Measurements from ENCODE around the gene EIF1AY.
"Not testable (repeated sequence)": the region's sequence is repeated elsewhere in the genome, so short reads cannot be mapped to it uniquely, and the experiment has no call there.

Gene EIF1AY

GRCh38 chrY:20575531-20576121 is at the start of gene EIF1AY:
EIF1AY (plus strand) TSS chrY:20575776; CDS start chrY:20575872, 96 bp downstream.
- Mint-ChIP-seq H3K27me3 (no peaks in the 10 kb centered on the region), H3K4me1 (peaks cover 44% of the 10 kb centered on the region), H3K4me3 (peak within 1 kb of the TSS; percentile 94), H3K27ac (ENCODE audit: low read depth) (peak within 1 kb of the TSS; percentile 100), H3K36me3 (ENCODE audit: insufficient read depth) (peaks cover 21% of the 10 kb centered on the region), H3K9me3 (no peaks in the 10 kb centered on the region)
- peak; percentile 91 for ATAC-seq (replicated peaks; ENCODE audit: extremely low read depth, poor library complexity, severe bottlenecking)
- peak; percentile 72 to 97 for DNase-seq (ENCODE audit: low spot score in 2 of 2)

- H3K27ac Mint-ChIP-seq (ENCODE audit: low read depth): no peak overlapping the region
- H3K27me3 Mint-ChIP-seq: no peaks in the 10 kb centered on the region
- H3K9me3 Mint-ChIP-seq: no peaks in the 10 kb centered on the region
- peaks cover 2% of the 10 kb centered on the region for H3K36me3 Mint-ChIP-seq (ENCODE audit: insufficient read depth)
- H3K4me3 Mint-ChIP-seq: no peak overlapping the region
- DNase-seq (ENCODE audit: low spot score in 2 of 2): no peak
- no peak for ATAC-seq (replicated peaks; ENCODE audit: extremely low read depth, poor library complexity, severe bottlenecking)
- H3K4me1 Mint-ChIP-seq: peaks cover 6% of the 10 kb centered on the region
These were observed 47.1 kb upstream of the EIF1AY start for GRCh38 chrY:20528435-20528834.

DNA sequence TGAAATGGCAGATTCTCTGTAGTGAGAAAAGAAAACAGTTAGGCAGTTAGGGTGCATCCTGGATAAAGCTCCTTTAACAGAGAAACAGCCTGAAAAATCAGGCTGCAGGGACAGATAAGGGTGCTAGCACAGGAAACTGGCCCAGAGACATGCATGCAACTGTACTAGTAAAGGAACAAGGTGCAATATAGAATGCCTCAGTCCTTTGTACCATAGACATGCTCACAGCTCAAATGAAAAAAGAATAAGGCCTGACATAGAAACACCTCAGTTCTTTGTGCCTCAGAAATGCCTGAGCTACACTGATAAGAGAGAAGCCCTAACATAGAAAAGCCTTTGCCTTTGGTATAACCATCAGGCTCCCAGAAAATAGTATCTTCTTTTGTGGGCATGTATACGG is 37.4 kb upstream of the EIF1AY start:
- Mint-ChIP-seq H3K27me3 (no peaks in the 10 kb centered on the region), H3K9me3 (no peaks in the 10 kb centered on the region), H3K4me3 (no peak overlapping the region), H3K4me1 (peaks cover 15% of the 10 kb centered on the region), H3K27ac (ENCODE audit: low read depth) (no peak overlapping the region), H3K36me3 (ENCODE audit: insufficient read depth) (peaks cover 2% of the 10 kb centered on the region)
- no peak for ATAC-seq (replicated peaks; ENCODE audit: extremely low read depth, poor library complexity, severe bottlenecking)
- no peak for DNase-seq (ENCODE audit: low spot score in 2 of 2)

DNA sequence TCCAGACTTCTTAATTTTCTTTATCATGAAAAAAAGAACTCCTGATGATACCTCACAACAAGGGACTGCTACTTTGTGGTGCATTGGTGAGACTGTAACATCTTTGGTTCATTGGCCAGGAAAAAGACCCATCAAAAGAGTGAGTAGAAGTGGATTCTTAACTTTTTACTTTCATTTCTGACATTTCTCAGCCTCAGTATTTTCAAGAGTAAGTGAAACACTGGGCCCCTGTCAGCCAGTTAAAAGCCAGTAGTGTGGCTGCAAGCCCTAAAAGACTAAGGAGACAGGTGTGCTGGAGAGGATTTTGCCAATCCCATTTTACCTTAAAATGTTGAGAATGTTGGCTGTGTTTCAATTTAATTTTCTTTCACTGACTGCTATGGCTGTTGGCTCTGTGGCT is 36.6 kb upstream of the EIF1AY start:
- Mint-ChIP-seq H3K4me1 (peaks cover 15% of the 10 kb centered on the region), H3K9me3 (no peaks in the 10 kb centered on the region), H3K27me3 (no peaks in the 10 kb centered on the region), H3K4me3 (no peak overlapping the region), H3K36me3 (ENCODE audit: insufficient read depth) (peaks cover 2% of the 10 kb centered on the region), H3K27ac (ENCODE audit: low read depth) (no peak overlapping the region)
- ATAC-seq (replicated peaks; ENCODE audit: extremely low read depth, poor library complexity, severe bottlenecking) (no peak), DNase-seq (ENCODE audit: low spot score in 2 of 2) (no peak)

- no peak overlapping the region for H3K27ac Mint-ChIP-seq (ENCODE audit: low read depth)
- H3K9me3 Mint-ChIP-seq: no peaks in the 10 kb centered on the region
- ATAC-seq (replicated peaks; ENCODE audit: extremely low read depth, poor library complexity, severe bottlenecking) (no peak), DNase-seq (ENCODE audit: low spot score in 2 of 2) (no peak)
- no peak overlapping the region for H3K4me3 Mint-ChIP-seq
- peaks cover 6% of the 10 kb centered on the region for H3K4me1 Mint-ChIP-seq
- H3K36me3 Mint-ChIP-seq (ENCODE audit: insufficient read depth): peaks cover 2% of the 10 kb centered on the region
- no peaks in the 10 kb centered on the region for H3K27me3 Mint-ChIP-seq
These were observed 31.1 kb upstream of the EIF1AY start for GRCh38 chrY:20544451-20544960.

DNA sequence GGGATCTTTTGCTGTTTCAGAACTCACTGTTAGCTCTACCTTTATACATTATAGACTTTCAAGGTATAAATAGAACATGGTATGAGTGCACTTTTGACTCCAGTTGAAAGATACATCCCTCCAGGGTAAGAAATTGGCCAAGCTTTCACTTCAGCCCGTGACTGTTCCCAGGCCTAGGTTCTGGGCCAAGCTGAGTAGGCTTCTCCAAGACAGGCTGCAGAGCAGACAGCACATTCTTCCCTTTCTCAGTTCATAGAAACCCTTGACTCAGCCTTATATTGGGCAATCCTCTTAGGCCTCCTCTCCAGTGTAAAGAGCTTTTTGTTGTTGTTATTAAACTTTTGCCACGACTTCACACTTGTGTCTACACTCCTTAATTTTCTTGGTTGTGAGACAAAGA is 29.5 kb upstream of the EIF1AY start:
- no peaks in the 10 kb centered on the region for H3K27me3 Mint-ChIP-seq
- H3K4me3 Mint-ChIP-seq: no peak overlapping the region
- DNase-seq (ENCODE audit: low spot score in 2 of 2) (no peak), ATAC-seq (replicated peaks; ENCODE audit: extremely low read depth, poor library complexity, severe bottlenecking) (no peak)
- no peaks in the 10 kb centered on the region for H3K4me1 Mint-ChIP-seq
- H3K27ac Mint-ChIP-seq (ENCODE audit: low read depth): no peak overlapping the region
- no peaks in the 10 kb centered on the region for H3K9me3 Mint-ChIP-seq
- peaks cover 2% of the 10 kb centered on the region for H3K36me3 Mint-ChIP-seq (ENCODE audit: insufficient read depth)

GRCh38 chrY:20549289-20549688 is 26.3 kb upstream of the EIF1AY start:
- Mint-ChIP-seq H3K4me3 (no peak overlapping the region), H3K27me3 (no peaks in the 10 kb centered on the region), H3K27ac (ENCODE audit: low read depth) (no peak overlapping the region), H3K4me1 (no peaks in the 10 kb centered on the region), H3K36me3 (ENCODE audit: insufficient read depth) (no peaks in the 10 kb centered on the region), H3K9me3 (no peaks in the 10 kb centered on the region)
- DNase-seq (ENCODE audit: low spot score in 2 of 2) (no peak), ATAC-seq (replicated peaks; ENCODE audit: extremely low read depth, poor library complexity, severe bottlenecking) (no peak)

DNA sequence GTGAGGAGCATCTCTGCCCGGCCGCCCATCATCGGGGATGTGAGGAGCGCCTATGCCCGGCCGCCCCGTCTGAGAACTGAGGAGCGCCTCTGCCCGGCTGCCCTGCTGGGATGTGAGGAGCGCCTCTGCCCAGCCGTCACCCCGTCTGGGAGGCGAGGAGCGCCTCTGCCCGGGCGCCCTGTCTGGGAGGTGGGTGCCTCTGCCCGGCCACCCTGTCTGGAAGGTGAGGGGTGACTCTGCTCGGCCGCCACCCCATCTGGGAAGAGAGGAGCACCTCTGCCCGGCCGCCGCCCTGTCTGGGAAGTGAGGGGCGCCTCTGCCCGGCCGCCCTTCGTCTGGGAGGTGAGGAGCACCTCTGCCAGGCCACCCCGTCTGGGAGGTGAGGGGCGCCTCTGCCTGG is 23.7 kb upstream of the EIF1AY start:
- no peak for ATAC-seq (replicated peaks; ENCODE audit: extremely low read depth, poor library complexity, severe bottlenecking)
- H3K9me3 Mint-ChIP-seq: no peaks in the 10 kb centered on the region
- no peaks in the 10 kb centered on the region for H3K36me3 Mint-ChIP-seq (ENCODE audit: insufficient read depth)
- DNase-seq (ENCODE audit: low spot score in 2 of 2): no peak
- no peak overlapping the region for H3K27ac Mint-ChIP-seq (ENCODE audit: low read depth)
- H3K4me3 Mint-ChIP-seq: no peak overlapping the region
- H3K4me1 Mint-ChIP-seq: no peaks in the 10 kb centered on the region
- H3K27me3 Mint-ChIP-seq: no peaks in the 10 kb centered on the region

DNA sequence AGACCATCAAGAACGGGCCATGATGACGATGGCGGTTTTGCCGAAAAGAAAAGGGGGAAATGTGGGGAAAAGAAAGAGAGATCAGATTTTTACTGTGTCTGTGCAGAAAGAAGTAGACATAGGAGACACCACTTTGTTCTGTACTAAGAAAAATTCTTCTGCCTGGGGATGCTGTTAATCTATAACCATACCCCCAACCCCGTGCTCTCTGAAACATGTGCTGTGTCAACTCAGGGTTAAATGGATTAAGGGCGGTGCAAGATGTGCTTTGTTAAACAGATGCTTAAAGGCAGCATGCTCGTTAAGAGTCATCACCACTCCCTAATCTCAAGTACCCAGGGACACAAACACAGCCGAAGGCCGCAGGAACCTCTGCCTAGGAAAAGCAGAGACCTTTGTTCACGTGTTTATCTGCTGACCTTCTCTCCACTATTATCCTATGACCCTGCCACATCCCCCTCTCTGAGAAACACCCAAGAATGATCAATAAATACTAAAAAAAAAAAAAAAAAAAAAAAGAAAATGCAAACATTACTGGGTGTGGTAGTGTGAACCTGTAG is 22.7 kb upstream of the EIF1AY start:
- not testable (repeated sequence) for H3K27ac Mint-ChIP-seq (ENCODE audit: low read depth); H3K4me3 Mint-ChIP-seq

GRCh38 chrY:20555820-20556219 is 19.8 kb upstream of the EIF1AY start:
- Mint-ChIP-seq H3K4me1 (no peaks in the 10 kb centered on the region), H3K27ac (ENCODE audit: low read depth) (no peak overlapping the region), H3K27me3 (no peaks in the 10 kb centered on the region), H3K9me3 (no peaks in the 10 kb centered on the region), H3K36me3 (ENCODE audit: insufficient read depth) (no peaks in the 10 kb centered on the region), H3K4me3 (no peak overlapping the region)
- ATAC-seq (replicated peaks; ENCODE audit: extremely low read depth, poor library complexity, severe bottlenecking) (no peak), DNase-seq (ENCODE audit: low spot score in 2 of 2) (no peak)

More for the DNA sequence above, 22.7 kb upstream of the EIF1AY start:
- H3K36me3 Mint-ChIP-seq (ENCODE audit: insufficient read depth); DNase-seq (ENCODE audit: low spot score in 2 of 2); H3K9me3 Mint-ChIP-seq; H3K4me1 Mint-ChIP-seq; ATAC-seq (replicated peaks; ENCODE audit: extremely low read depth, poor library complexity, severe bottlenecking); H3K27me3 Mint-ChIP-seq: not testable (repeated sequence)

- no peak overlapping the region for H3K27ac Mint-ChIP-seq (ENCODE audit: low read depth)
- DNase-seq (ENCODE audit: low spot score in 2 of 2) (no peak), ATAC-seq (replicated peaks; ENCODE audit: extremely low read depth, poor library complexity, severe bottlenecking) (no peak)
- no peaks in the 10 kb centered on the region for H3K36me3 Mint-ChIP-seq (ENCODE audit: insufficient read depth)
- H3K9me3 Mint-ChIP-seq: no peaks in the 10 kb centered on the region
- no peak overlapping the region for H3K4me3 Mint-ChIP-seq
- H3K27me3 Mint-ChIP-seq: no peaks in the 10 kb centered on the region
- H3K4me1 Mint-ChIP-seq: no peaks in the 10 kb centered on the region
These were observed 16.9 kb upstream of the EIF1AY start for GRCh38 chrY:20558677-20559076.

- Mint-ChIP-seq H3K4me3 (no peak overlapping the region), H3K27ac (ENCODE audit: low read depth) (no peak overlapping the region), H3K9me3 (no peaks in the 10 kb centered on the region), H3K27me3 (no peaks in the 10 kb centered on the region), H3K36me3 (ENCODE audit: insufficient read depth) (no peaks in the 10 kb centered on the region), H3K4me1 (no peaks in the 10 kb centered on the region)
- DNase-seq (ENCODE audit: low spot score in 2 of 2): no peak
- ATAC-seq (replicated peaks; ENCODE audit: extremely low read depth, poor library complexity, severe bottlenecking): no peak
These were observed 15.6 kb upstream of the EIF1AY start for GRCh38 chrY:20559873-20560512.

- no peaks in the 10 kb centered on the region for H3K9me3 Mint-ChIP-seq
- ATAC-seq (replicated peaks; ENCODE audit: extremely low read depth, poor library complexity, severe bottlenecking): no peak
These were observed 4.3 kb upstream of the EIF1AY start for GRCh38 chrY:20571306-20571705.

More at GRCh38 chrY:20571306-20571705, 4.3 kb upstream of the EIF1AY start:
- Mint-ChIP-seq H3K27me3 (no peaks in the 10 kb centered on the region), H3K36me3 (ENCODE audit: insufficient read depth) (peaks cover 10% of the 10 kb centered on the region), H3K27ac (ENCODE audit: low read depth) (no peak overlapping the region), H3K4me1 (peaks cover 23% of the 10 kb centered on the region), H3K4me3 (no peak overlapping the region)
- DNase-seq (ENCODE audit: low spot score in 2 of 2): no peak
